Jurkat, Clone E6-1 (cell line): ENCODE measurements around the gene STIMATE. TPM values are rescaled to one million over a fixed set of nuclear protein-coding genes. Genes with fewer than 3 reads are reported as not detected.

ENCODE experiments used
- DNase-seq: peaks from one replicate; pipeline ENCODE4 v3.0.0-alpha.2; 2011; ENCODE audit warnings: low read depth, low spot score
- H3K4me3 ChIP-seq: 2 replicates; pipeline ENCODE4 v1.5.1; 2011; ENCODE audit warnings: mild to moderate bottlenecking, low read length, control low read depth, moderate library complexity
- polyA plus RNA-seq: library from polyadenylated mRNA; unstranded; fragments of >200 nt; gene quantifications from one replicate; pipeline ENCODE4 v1.2.1, GENCODE V29; 2012; ENCODE audit warnings: missing spikeins; ENCODE audit not compliant: insufficient read length, insufficient read depth

STIMATE gene
- polyA plus RNA-seq, result 19.9 TPM

DNA sequence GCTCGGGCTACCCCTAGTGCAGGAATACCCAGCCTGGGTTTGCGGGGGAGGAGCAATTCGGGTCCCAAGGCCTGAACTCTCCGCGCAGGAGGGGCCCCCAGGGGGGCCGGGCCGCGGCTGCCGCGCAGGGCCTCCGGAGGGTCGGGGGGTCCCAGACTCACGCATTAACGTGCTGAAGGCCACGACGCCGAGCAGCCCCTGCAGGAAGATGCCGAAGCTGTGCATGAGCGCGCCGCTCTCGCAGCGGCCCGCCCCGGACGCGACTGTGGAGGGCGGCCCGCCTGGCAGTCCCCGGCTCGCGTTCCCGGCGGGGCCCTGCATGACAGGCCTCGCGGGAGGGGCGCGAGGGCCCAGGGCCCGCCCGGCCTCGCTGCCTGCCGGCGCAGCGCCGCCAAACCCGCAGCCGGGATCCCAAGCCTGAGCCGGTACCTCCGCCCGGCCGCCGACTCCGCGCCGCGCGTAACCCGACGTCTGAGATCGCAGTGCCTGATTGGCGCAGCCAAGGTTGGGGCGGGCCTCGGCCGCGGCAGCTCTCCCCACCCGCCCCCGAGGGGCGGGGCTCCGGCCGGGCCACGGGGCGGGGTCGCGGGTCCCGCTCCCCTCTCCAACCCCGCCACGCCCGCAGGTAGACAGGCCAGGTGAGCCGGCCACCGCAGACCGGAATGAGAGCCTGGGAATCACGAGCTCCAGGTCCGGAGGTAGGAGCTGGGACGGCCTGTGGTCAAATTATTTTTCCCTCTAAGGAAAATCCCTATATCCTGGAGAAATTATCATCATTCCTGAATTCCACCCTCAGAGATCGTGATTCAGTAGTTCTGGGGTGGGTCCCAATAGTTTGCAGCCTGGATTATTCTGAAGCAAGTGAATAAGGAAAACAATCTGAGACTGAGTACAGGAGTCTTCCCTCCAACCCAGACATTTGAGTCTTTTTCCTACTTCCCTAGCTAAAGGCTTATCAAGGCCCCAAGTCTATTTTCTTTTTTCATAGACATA lies at the start of gene STIMATE:
Gene STIMATE (minus strand): TSS at position 419 of the 993 bp plus-strand sequence. CDS start 98 bp downstream, at position 321.
- peak within 1 kb of the TSS; percentile 83 for H3K4me3 ChIP-seq
- DNase-seq, result peak; percentile 73

DNA sequence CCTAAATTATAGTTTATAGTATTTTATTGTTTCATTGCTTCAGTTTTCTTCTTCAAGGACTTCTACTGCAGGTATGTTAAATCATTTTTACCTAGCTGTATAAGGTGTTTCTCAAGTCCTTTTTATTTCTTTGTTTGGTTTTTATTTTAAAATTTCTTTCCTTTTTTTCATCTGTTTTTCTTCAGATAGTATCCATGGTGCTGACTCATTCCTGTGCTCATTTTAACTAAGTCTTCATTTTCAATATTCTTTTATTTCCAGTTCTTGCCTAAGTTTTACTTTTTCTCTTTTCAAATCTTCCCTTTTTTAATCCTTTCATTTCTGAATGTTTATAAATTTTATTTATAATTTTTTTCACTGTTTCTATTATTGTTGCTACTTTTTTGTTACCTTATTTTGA lies 42.3 kb upstream of the STIMATE start:
- H3K4me3 ChIP-seq, result no peak overlapping the region
- no peak for DNase-seq

DNA sequence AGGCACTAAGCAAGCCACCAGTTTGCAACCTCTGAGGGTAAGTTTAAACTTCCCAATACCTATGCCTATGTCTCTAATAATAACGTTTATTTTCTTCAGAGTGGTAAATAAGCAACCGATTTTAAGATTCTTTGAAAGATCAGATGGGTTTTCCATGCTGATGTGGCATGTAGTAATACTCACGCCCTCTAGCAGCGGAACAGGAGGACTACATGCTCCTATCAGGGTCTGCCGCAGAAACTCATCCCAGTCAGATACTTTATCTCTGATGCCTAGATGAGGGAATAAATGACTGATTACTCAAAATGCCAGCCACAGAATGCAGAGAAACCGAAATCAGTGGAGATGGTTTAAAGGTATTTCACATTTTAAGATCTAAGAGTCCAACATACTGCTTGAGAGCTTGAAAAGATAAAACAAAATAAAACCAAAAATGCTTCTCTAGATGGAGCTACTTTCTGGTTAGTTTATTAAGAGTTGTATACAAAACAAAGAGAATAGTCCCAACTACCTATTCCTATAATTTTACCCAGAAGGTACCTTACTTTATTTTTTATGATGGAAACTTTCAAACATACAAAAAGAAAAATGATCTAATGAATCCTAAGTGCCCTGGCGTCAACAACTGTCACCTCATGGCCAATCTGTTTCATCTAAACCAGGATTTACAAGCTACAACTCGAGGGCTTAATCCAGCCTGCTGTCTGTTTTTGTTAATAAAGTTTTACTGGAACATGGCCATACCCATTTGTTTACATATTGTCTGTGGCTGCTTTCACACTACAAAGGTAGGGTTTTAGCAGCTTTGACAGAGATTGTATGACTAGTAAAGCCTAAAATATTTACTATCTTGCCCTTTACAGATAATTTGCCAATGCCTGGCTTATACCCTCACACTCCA lies 37.5 kb upstream of the STIMATE start:
- H3K4me3 ChIP-seq, result no peak overlapping the region
- DNase-seq, result peak; percentile 58

DNA sequence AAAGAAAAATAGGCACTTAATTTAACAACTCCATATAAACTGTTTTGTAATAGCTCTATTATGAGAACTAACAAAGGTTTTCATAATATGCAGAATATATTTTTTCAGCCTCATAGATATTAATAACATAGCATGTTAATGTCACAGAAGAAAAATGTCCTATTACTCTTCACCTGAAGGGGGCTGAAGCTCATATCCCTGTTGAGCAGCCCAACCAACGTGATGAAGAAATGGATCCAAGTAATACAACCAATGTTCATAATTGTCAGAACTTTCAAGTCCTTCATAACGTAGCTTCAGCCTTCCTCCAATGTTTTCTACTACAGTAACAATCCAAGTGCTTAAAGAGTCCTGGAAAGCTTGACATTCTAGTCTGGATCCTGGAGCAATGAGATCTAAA lies 34.5 kb upstream of the STIMATE start:
- H3K4me3 ChIP-seq, result no peak overlapping the region
- peak; percentile 5 for DNase-seq

DNA sequence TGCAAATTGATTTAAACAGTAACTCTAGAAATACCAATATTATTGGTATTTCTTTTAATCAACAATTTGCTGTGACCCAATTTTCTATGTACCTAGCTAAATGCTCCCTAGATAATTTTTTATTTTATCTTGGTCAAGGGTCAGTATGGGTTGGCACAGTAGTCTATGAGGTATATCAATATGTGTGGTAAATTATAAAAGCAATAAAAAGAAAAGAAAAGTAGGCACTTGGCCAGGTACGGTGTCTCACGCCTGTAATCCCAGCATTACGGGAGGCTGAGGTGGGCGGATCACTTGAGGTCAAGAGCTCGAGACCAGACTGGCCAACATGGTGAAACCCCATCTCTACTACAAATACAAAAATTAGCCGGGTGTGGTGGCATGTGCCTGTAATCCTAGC lies 34.0 kb upstream of the STIMATE start:
- H3K4me3 ChIP-seq, result no peak overlapping the region
- DNase-seq, result no peak

DNA sequence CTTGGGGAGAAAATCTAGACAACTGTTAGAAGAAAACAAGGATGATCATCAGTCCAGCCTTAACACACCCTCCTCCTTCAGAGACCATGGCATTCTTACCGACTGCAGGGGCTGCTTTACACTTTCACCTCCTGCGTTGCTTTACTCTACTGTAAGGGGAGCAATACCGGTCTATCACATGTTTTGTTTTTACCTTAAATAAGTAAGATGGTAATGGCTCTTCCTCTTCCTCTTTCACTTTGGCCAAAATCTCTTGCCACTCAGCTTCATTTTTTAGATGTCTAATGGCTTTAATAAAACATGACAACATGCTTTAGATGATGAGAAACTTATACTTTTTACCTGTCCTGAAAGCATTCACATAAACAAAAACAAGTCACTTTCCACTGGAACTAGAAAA lies 33.4 kb upstream of the STIMATE start:
- DNase-seq, result no peak
- no peak overlapping the region for H3K4me3 ChIP-seq

DNA sequence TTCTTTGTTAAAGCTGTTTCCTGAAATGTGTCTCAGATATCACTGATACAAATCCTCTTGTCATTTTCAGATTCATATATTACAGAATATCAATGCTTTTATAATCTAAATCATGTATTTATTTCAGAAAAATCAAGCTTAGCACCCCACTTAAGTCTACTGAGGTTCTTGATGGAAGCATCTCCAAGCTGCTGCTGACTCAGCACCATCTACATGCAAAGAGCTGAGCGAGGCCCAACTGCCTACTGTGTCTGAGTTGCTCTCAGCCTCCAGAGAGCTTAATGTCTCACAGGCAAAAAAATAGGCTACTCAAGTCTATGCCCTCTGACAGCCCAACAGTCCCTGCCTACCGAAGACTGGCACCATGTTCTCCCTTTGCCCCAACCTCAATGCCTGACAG lies 29.2 kb upstream of the STIMATE start:
- H3K4me3 ChIP-seq, result no peak overlapping the region
- DNase-seq, result no peak

DNA sequence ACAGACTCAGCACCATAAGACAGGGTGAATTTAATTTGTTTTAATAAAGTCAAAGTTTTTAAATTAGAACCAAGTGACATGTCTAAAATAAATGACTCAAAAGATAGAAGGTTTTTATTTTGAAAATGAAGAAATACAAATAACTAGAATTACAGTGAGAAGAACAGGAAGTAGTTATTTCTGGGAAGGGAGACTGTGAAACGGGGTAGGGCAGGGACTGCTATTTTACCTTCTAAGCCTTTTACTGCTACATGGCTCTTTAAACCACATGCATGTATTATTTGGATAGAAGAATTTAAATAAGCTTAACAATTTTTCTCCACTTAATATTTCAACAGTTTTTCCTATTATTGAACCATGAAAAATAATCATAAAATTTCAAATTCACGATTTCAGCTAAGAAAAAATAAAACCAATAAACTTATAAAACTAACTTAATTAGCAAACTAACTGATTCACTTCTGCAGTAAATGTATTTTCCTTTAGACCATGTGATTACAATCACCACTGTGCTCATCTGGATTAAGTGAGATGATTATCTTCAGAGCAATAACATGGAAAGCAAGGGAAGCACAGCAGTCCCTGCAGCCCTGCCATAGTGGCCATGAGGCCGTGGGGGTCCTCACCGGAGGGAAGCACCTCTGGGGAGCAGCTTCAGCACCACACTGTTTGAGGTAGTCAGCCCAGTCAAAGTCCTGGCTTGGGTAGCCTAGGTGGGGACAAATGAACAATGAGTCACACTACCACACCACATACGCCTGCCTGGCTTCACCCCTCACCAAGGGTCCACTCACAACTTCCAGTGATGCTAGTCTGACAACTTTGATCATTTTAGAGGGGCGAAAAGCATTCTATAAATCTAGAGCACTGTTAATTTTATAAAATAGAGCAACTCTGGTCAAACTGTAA lies 28.3 kb upstream of the STIMATE start:
- H3K4me3 ChIP-seq, result no peak overlapping the region
- DNase-seq, result no peak

DNA sequence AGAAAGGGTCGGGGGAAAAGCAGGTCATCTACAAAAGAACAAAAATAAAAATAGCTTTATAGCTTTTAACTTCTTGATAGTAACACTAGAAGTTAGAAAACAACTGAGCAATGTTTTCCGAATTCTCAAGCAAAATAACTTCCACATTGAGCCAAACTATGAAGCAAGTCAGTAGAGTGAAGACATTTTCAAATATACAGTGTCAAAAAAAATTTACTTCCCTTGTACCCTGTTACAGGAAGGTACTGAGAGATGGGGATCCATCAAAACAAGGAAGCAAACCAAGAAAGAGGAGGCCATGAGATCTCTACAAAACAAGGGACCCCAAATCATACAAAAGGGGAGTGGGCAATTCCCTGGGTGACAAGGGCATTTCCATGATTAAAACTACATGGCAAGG lies 26.6 kb upstream of the STIMATE start:
- DNase-seq, result no peak
- no peak overlapping the region for H3K4me3 ChIP-seq

DNA sequence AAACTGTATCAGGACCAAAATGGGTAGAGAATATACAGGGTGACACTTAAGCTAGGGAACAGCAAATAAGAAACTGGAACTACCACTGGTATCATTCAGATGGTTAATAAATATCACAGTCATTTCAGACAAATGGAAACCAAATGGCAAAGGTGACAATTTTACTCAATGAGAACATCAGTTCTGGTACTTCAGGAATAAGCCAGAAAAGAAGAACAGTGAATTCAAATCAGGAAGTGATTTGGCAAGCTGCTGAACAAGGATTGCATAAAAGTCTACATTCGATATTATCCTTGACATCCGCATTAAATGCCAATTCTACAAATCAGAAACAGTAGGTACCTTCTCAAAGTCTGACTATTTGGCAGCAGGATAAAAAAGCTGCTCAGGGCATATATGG lies 23.5 kb upstream of the STIMATE start:
- DNase-seq, result no peak
- no peak overlapping the region for H3K4me3 ChIP-seq

DNA sequence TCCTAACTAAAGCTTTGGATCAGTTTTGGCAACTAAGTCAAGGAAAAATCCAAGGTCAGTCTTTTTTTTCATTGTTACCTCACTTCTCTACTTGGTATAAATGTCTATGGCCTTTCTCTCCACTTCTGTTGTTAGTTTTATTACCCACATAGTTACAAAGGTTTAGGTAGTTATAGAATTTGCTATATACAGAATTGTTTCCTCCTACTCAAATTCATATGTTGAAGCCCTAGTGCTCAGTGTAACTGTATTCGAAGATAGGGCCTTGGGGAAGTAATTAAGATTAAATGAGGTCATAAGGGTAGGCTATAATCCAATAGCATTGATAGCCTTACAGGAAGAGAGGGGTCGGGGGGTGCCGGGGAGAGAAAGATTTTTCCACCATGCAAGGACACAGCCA lies 19.7 kb upstream of the STIMATE start:
- DNase-seq, result no peak
- H3K4me3 ChIP-seq, result no peak overlapping the region

DNA sequence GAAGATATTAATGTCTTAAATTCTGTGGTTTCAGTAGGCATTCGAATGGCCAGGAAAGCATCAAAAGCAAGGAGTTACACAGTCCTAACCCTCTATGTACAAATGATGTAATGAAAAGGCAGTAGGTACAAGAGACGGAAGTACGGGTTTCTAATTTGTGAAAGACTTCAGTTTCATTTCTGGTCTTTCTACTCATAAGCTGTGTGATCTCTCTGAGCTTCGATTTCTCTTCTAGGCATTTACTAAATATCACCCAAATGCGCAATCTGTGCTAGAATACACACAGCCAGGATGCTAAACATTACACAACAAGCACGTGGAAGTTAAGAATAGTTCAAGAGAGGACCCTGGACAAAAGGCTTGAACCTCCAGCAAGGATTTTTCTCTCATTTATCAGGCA lies 17.9 kb upstream of the STIMATE start:
- DNase-seq, result no peak

DNA sequence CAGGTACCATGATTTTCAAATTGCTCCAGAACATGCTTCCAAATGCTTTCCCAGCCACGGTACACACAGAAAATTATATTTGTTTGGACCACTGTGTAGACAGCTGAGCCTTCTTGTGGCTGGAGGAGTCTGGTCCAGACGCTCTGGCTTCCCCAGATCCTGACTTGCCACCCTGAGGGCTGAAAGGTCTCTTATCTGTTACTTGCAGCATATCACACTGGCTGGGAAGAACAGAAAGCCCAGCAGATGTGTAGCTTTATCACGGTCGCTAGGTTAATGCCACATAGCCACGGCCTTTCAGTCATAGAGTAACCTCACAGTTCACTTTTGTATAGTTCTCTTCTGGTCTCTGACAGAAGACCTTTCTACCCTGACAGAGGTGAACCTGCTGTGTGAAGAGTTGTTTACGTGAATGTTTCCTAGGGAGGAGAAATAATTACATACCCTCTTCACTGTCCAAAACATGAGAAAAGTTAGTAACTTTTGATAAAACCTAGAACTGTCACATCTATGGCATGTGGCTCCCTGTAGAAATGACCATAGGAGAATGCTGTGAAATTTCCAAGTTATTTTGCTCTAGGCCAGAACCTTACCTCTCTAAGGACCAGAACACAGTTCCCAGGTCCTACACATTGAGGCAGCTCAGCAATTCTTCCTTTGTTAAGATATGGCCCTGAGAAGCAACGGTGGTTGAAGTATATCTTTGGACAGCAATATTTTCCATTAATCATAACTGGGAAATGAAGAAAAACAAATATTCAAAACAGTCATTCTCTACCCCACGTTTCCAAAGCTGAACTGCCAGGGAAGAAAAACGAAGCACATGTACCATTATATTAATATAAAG lies 15.8 kb upstream of the STIMATE start:
- H3K4me3 ChIP-seq, result no peak overlapping the region
- DNase-seq, result no peak

More for the DNA sequence above, 17.9 kb upstream of the STIMATE start:
- no peak overlapping the region for H3K4me3 ChIP-seq

DNA sequence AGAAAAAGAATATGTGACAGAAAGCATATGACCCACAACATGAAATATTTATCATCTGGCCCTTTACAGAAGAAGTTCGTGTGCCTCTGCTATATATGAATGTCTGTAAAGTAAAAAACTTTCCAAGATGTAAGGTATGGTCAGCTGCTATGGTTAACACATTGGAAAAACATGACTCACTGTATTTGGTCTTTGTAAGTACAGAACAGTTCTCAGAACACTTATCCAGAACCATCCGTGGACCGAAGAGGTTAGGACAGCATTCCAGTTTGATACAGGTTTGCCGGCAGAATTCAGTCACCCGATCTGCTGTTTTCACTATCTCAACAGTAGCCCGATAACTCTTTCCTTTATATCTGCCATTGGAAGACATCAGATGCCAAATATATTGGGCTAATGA lies 13.5 kb upstream of the STIMATE start:
- H3K4me3 ChIP-seq, result no peak overlapping the region

DNA sequence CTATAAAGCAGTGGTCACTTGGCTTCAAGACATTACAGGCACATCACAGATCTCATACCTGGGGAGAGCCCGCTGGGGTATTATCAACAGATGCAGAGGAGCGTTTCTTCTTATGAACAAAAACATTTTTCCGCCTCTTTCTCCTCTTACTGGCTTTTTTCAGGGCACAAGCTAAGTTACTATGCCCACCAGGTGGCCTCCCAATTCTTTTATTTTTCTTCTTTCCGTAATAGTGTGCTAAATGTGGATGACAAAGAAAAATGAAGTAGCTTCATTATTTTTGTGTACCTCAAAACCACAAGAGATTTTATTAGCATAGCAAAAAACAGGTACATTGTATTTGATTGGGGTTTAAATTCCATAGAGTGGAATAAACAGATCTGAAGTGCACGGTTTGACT lies 10.1 kb upstream of the STIMATE start:
- no peak overlapping the region for H3K4me3 ChIP-seq
- no peak for DNase-seq

More for the DNA sequence above, 13.5 kb upstream of the STIMATE start:
- no peak for DNase-seq

DNA sequence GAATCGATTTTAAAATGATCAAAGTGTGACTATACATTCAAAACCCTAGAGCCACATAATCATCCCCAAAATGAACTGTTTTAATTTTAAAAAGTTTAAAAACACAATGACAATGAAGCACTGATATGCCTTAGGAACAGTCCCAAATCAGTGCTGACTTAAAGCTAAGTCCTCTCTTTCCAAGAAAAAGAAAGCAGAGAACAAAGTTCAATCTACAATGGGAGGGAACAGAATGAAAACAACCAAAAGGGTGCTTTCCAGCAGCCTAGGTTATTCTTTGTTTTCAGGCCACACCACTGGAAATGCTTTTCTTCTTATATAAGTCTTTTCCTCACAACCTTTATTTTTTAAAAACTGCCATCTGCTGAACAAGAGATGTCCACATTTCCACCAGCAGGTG lies 7.2 kb upstream of the STIMATE start:
- no peak for DNase-seq
- no peak overlapping the region for H3K4me3 ChIP-seq

DNA sequence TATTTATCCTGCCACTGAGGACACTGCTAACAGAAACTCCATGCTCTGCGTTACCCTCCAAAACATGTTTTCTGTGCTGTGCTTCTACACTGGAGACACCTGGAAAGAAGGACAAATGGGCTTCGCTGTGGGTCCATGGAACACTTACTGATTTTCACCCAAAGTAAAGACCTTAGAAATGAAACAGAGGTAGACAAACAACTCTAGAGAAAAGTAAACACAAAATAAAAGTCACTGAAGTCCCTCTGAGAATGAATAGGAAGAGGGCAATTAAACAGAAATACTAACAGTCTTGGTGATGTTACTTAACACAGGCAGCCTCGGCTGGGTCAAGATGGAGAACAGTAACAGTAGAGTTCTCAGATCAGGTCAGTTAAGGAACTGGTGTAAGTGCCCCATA lies 6.7 kb upstream of the STIMATE start:
- no peak overlapping the region for H3K4me3 ChIP-seq
- DNase-seq, result no peak

DNA sequence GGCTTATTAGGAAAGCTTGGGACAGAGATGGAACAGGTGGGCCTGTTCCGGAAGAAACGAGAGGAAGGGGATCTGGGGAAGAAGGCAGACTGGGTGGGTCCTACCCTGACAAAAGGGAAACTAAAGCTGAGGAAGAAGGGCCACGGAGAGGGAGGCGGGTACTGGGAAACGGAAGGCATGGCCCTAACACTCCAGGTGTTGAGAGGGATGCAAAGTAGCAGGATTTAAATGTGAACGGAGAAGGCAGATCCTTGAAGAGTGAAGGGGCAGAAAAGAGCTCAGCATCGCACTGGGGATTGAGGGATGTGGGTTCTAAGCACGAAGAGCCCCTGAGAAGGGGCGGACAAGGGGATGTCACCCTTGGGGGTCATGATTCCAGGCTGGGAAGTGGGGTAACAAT lies 735 bp downstream of the STIMATE start:
- DNase-seq, result no peak
- peak overlapping the region; percentile 83 for H3K4me3 ChIP-seq
